GM10248 (cell line): ENCODE data around the gene HOXD12.

ENCODE experiments used
- CTCF ChIA-PET: fragments of 300-600 bp; sonication (Branson Sonifier 250); formaldehyde crosslinking; extraction: SDS; loops from one replicate; lab custom pipeline; 2021; ENCODE audit warnings: antibody characterized with exemption; lab: Yijun Ruan, JAX
- POLR2A ChIA-PET: fragments of 350-650 bp; sonication (Branson Sonifier 250); formaldehyde crosslinking; extraction: SDS; loops from one replicate; lab custom pipeline; 2020; ENCODE audit warnings: antibody characterized with exemption; lab: Yijun Ruan, JAX
- DNase-seq: peaks from one replicate; pipeline ENCODE4 v3.0.0; 2012; ENCODE audit errors: extremely low spot score
- TF ChIP-seq, protein P1 (sequence below): IDR thresholded peaks from 2 replicates; pipeline ENCODE4 v1.5.1; 2012; ENCODE audit warnings: mild to moderate bottlenecking, low read depth; ENCODE audit errors: extremely low read depth, missing control alignments, control extremely low read depth

The HOXD12 gene

DNA sequence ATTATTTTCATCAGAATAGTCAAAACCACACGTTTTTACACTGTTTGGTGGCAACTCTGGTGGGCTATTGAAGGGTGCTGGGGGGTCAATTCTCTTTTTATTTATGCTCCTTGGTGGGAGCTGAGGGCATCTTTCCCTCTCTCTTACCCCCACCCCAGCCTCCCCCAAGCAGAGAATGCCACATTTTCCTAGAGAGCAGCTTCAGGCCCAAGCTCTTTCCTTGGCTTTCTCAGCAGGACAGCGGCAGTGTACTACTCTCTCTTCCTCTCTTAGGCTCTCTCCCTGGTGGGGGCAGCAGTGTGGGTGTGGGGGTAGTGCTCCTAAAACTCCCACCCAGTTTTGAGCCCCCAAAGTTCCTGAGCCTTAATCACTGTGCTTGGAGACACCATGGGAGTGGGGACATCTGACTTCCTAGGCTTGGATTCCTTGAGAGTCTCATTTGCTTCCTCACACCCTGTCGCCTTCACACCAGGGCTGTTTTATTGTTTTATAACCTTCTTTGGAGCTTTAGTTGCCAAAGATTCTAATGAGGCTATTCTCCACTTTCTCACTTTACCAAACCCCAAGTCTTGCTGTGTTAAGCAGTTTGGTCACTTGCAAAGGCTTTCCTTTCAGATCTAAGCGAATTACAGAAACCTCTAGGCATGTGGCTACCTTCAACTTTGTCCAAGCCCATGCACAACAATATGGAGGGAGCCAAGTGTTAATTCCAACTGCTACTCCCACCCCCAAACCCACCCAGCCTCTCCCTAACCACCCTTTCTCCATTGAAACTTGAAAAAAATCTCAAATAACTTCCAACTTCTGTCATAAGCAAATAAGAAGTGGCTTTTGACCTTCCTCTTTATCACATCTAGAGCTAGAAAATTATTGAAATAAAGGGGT, 45.7 kb downstream of the HOXD12 start:
- no peak for DNase-seq
- TF ChIP-seq, protein P1, sequence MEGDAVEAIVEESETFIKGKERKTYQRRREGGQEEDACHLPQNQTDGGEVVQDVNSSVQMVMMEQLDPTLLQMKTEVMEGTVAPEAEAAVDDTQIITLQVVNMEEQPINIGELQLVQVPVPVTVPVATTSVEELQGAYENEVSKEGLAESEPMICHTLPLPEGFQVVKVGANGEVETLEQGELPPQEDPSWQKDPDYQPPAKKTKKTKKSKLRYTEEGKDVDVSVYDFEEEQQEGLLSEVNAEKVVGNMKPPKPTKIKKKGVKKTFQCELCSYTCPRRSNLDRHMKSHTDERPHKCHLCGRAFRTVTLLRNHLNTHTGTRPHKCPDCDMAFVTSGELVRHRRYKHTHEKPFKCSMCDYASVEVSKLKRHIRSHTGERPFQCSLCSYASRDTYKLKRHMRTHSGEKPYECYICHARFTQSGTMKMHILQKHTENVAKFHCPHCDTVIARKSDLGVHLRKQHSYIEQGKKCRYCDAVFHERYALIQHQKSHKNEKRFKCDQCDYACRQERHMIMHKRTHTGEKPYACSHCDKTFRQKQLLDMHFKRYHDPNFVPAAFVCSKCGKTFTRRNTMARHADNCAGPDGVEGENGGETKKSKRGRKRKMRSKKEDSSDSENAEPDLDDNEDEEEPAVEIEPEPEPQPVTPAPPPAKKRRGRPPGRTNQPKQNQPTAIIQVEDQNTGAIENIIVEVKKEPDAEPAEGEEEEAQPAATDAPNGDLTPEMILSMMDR = no peak
- ChIA-PET POLR2A (no interaction called here), CTCF (interaction anchor here (0.7 to 5.0 kb wide), 5 partner anchors 13 to 507 kb away, joined by 3 to 26 read pairs (median 6); no protein-coding TSS in a partner anchor)

- POLR2A ChIA-PET = no interaction called here
- DNase-seq = no peak
- TF ChIP-seq, protein P1 = no peak
- CTCF ChIA-PET = interaction anchor here (0.7 to 5.0 kb wide), 5 partner anchors 14 to 506 kb away, joined by 3 to 26 read pairs (median 6); no protein-coding TSS in a partner anchor
These were observed 46.5 kb downstream of the HOXD12 start for GRCh38 chr2:176146101-176146500.

- ChIA-PET CTCF (interaction anchor here (1.2 to 5.0 kb wide), 3 partner anchors 309 to 506 kb away, joined by 3 to 26 read pairs (median 24); no protein-coding TSS in a partner anchor), POLR2A (no interaction called here)
These were observed 47.0 kb downstream of the HOXD12 start for GRCh38 chr2:176146645-176147044.

DNA sequence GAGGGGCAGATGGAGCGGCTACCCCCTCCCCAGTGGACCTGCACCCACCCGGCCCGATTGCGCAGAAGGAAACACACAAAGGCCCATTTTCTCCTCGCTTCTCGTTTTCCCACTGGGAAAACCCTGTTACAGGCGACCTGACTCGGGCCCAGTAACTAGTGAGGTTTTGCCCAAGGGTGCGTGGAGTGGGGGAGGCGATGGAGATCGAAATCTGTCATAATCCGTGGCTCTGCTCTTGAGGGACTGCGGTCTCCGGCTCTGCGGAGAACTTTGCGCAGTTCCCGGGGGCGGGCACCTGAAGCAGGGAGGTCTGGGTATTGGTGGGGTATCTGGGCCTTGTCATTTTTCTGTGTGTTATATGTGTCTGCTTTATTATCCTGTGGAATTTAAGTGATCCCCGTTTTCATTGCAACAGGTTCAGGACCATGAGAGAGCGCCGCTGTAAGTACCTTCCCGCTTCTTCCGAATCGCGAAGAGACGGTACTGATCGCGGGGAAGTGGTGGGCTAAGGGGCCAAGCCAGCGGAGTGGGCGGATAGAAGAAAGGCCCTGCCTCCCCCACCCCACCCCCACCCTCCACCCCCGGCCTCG, 47.7 kb downstream of the HOXD12 start:
- no peak for DNase-seq
- ChIA-PET POLR2A (no interaction called here), CTCF (interaction anchor here (1.0 to 1.2 kb wide), 2 partner anchors 20 to 495 kb away, joined by 3 read pairs; no protein-coding TSS in a partner anchor)
- TF ChIP-seq, protein P1 = no peak

More at GRCh38 chr2:176146645-176147044, 47.0 kb downstream of the HOXD12 start:
- no peak for DNase-seq
- TF ChIP-seq, protein P1 = no peak

DNA sequence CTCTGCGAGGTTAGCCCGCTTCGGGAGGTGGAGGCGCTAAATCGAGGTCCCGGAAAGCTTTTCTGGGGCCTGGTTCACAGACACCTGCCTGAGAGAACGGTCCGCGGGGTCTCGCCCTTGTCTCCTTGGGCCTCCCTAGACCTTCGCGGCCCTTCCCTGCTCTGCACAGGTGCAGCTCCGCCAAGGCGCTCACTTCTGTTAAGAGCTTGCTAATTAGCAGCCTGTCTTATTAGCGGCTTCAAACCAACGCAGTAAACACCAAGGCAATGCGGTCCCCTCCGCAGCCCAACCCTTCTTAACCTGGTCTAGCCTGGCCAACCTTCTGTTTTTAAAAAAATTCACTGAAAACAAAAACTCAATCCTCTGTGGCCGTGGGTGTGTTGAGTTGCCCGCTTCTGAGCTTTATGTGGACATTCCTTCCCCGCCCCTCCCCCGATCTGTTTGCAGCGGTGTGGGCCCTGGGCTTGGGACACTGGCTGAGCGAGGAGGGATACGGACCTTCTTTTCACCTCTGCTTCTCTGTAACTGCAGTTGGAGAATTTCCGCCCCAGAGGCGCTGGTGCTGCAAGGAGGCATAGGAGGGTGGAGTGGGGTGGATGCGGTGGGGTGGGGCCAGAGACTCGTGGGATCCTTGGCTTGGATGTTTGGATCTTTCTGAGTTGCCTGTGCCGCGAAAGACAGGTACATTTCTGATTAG, 48.4 kb downstream of the HOXD12 start:
- TF ChIP-seq, protein P1 = no peak
- ChIA-PET CTCF (interaction anchor here (1.0 to 1.2 kb wide), 2 partner anchors 21 to 494 kb away, joined by 3 read pairs; no protein-coding TSS in a partner anchor), POLR2A (no interaction called here)

More for the DNA sequence above, 48.4 kb downstream of the HOXD12 start:
- DNase-seq = no peak
